GM18526 (cell line): Measurements from ENCODE around the gene CRYL1.

ENCODE experiments used
- POLR2A ChIP-seq: IDR thresholded peaks from 3 replicates; pipeline ENCODE4 v1.6.1; 2011; ENCODE audit not compliant: insufficient read length; ENCODE audit errors: extremely low read depth

Gene CRYL1

DNA sequence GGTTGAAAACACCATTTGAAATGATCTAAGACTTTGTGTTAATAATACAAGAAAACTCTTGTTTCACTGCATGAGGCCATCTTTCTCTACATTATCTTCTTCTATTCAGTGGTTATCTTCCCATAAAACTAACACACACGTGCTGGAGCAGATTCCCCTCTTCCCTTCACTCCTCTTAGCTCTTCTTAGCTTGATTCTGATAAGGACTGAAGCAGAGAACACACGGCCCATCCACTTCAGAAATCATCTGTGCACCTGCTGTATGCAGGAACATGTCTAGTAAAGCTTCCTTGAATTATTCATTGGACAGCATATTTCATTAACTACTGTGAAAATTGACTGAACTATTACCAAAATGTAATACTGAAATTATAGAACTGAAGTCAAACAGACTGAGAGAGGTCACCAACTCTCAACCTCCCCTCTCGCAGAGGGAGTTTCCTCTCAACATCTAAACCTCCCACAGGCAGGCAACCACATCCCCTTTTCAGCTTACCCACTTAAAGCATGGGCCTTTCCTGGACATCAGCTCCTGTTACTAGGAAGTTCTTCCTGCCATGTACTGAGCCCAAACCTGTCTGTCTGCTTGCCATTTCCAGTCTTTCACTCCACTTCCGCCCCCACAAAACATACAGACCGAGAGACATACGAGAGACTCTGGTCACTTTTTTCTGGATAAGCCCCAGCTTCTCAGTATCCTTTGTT lies 113.9 kb downstream of the CRYL1 start:
- TF ChIP-seq POLR2A: no peak

DNA sequence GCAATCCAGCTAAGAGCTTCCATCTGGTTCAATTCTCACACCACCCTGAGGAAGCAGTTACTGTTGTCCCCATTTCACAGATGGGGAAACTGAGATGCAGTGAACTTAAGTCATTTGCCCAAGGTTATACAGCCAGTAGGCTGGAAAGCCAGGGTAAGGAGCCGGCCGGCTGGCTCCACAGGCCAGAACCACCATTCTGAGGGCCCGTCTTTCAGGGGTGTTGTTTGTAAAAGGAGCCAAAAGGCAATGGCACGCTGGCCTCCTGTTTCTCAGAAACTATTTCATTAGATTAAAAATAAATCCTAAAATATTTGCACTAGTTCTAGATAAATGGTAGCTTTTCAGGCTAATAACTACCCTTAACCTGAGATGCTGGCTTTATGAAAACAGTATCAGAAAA lies 114.9 kb downstream of the CRYL1 start:
- TF ChIP-seq POLR2A: no peak

DNA sequence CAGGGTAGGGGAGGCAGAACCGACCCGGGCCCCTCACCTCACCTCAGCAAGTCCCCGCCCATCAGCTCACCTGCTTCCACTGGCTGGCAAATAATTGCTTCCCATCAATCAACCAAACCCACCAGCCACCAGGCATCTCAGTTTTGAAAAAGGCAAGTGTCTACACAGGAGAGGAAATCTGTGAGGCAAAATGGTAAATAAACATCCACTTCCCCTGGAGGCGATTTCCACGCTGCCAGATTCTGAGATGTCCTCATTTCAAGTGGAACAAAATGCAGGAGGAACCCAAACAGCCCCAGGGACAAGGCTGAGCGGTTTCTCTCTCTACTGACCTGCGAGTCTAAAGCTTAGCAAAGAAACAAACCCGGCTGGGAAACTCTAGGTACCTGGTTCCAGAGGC lies 117.5 kb downstream of the CRYL1 start:
- TF ChIP-seq POLR2A: no peak

DNA sequence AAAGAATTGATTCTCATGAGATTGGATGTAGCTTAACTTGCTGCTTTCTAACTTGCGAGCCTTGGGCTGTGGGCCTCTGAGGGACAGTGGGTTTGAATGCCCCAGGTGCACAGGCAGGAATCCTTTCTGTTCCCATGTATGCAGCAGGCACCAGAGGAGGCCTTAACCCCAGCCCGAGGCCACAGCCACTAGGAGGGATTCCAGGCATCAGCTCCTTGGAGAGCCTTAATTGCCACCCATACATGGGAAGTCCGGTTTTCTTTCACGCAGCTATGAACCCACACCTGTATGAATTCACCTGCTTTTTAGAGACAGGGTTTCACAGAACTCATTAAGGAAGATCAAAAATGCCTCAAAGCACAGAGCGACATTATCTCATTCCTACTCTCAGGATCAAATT lies 117.9 kb downstream of the CRYL1 start:
- TF ChIP-seq POLR2A: no peak

DNA sequence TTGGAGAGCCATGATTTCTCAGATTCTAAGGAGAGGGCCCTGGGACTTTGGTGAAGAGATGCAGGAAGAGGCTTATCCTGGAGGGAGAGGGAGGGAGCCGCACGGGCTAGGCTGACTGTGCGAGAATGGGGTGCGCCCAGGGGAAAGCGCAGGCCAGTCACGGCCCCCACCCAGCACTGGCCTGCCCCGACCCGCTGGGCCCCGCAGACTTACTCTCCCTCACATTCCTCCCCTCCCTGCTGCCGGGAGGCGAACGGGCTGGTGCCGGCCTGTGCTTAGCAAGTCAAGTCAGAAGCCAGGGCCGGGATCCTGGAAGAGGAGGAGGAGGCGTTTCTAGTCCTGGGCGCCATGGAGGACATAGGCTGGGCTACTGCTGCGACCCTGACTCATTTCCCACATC lies 120.0 kb downstream of the CRYL1 start:
- TF ChIP-seq POLR2A: no peak

DNA sequence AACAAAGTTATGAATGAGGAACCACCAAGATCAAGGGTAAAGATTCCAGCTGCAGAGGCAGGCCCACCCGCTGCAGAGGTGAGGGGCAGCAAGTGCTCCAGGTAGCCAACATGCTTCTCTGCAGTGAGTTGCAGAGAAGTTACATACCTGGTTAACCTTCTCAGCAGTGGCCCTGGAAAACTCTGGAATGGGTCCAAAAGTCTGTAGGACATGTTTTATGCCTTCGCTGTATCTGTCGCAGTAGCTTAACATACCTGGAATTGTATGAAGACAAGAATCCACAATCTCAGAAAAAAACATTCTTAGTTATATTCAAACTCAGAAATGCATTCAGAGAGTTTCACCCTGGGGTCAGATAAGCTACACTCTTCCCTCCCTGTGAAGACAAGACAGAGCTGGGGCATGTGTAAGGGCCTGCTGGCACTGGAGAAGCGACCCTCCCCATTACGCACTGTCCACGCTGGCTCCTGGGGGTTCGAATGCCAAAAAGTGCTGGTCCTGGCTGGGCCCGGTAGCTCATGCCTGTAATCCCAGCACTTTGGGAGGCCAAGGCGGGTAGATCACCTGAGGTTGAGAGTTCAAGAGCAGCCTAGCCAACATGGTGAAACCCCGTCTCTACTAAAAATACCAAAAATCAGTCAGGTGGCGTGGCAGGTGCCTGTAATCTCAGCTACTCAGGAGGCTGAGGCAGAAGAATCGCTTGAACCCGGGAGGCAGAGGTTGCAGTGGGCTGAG lies 121.0 kb downstream of the CRYL1 start:
- TF ChIP-seq POLR2A: no peak

DNA sequence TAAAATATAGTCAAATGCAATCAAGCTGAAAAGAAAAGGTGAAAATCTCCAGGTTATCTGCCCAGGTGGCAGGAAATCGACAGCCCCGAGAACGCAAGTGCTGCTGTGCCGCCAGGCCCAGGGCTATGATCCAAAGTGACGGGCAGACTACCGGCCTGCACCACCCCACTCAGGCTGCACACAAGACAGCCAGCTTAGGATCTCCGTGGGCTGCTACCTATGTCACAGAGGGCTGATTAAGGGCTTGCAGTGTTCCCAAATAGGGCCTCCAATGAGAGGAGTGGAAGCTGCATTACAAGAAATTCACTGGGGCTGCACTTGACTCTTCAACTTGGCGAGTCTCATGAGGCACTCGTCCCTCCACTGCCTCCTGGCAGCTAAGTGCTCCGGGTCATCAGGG lies 121.8 kb downstream of the CRYL1 start:
- no peak for TF ChIP-seq POLR2A

DNA sequence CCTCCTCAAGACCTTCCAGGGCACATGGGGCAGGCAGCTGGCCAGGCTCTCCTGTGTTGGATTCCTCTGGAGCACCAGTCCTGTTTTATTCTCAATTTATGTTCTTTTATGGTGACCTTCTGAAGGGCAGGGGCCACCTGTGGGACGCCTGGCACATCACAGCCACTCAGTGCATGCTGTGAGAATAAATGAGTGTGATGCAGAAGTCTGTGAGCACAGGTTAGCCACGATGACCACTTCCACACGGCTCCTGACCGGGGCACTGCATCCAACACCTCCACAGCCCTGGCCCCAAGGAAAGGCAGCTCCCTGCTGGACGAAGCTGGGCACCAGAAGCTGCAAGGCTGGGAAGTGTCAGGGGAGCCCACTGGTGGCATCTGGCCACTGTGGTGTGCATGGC lies 122.8 kb downstream of the CRYL1 start:
- no peak for TF ChIP-seq POLR2A

DNA sequence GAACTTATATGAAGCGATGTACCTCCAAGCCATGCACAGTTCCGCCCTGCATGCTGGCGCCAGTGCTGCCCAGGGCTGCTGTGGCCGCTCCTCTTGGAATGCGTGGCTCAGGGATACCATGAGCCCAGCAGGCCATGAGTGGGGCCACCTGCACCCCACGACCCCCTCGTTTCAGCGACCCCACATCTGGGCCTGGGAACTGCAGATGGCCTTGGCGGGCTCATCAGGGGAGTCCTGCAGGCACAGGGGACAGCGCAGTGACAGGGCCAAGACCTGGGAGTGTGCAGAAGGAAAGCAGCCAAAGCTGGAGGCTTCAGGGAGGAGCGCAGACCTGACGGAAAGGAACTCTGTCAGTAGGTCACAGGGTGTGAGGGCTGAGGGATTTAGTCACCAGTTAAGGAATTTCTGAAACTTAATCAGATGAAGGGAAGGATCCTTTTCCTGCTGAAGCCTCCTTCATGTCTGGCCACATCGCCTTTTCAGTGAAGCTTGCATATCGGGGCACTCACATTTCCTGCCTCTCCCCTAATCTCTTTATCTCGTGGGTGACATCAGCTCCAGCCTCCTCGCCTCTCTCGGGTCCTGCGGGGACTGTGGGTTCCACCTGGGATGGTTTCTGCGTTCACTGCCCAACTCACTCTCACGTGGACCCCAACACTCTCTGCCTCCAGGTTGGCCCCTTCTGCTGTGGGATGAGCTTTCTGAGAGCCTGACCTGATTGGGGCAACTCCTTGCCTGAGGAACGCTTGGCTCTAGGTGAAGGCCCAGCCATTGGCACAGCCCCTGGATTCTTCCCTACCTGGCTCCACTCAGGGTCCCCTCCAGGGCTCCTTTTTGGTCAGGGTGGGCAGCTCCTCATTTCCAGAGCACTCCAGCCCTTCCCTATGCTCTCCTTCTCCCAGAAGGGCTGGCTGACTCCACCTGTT lies 123.5 kb downstream of the CRYL1 start:
- no peak for TF ChIP-seq POLR2A

DNA sequence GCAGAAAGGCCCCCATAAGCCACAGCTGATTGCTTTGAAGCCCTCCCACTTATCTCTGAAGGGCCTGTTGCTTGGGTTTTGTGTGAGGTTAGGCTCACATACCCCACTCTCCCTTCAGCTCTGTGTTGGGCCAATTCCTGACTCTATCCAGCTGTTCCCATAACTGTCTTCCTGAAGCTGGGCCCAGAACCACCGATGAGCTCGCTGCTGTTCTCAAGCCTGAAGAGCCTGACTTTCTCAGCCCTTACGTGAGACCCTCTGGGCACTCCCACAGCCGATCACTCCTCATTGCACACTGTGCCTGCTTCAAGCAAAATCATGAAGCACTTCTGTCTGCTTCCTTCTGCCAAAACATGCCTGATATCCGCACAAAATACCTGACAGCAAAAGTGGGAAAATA lies 124.1 kb downstream of the CRYL1 start:
- TF ChIP-seq POLR2A: no peak

DNA sequence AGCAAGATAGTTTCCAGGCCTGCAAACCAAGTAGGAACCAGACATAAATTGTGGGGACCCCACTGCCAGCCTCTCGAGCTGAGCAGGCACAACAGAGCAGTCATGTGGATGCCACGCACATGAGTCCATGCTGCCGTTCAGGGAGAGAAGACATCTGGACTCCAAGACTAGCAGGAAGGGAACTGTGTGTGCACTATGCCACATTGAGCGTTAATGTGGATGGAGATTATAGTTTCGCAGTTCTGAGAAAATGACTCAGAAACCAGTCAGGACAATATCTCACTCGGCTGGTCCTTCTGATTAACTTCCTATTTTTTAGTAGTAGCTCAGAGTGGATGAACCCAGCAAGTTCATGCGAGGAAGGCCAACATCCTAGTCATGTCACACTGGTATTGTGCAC lies 124.9 kb downstream of the CRYL1 start:
- no peak for TF ChIP-seq POLR2A

DNA sequence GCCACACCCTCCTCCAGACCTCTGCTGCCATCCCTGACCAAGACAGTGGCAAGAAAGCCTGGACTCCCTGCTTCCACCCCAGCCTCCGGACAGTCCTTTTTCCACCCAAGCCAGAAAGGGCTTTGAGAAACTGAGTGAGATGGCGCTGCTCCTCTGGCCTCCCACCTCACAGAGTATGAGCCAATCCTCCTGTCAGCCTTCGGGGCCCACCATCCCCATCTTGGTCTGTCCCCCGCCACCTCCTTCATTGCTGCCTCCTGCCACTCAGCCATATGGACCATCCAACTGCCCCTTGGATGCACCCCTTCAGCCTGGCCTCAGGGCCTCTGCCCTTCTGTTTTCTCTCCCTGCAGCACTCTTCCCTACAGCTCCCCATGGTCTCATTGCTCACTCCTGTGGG lies 125.7 kb downstream of the CRYL1 start:
- no peak for TF ChIP-seq POLR2A

DNA sequence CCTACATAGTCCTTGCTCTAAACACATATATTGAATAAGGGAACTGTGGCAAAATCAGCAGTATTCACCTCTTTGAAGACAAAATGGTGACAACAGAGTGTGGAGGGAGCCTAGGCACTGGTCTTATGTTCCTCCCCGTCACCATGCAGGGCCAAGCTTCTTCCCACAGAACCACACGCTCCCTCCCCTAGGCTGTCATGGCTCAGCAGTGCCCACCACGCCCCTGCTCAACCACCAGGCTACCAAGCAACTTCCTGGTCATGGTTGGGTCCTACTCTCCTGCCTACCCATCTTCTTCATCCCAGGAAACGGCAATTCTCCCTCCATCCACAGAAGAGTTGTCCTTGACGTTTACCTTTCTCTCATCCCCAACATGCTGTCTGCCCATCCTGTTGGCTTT lies 126.1 kb downstream of the CRYL1 start:
- no peak for TF ChIP-seq POLR2A

DNA sequence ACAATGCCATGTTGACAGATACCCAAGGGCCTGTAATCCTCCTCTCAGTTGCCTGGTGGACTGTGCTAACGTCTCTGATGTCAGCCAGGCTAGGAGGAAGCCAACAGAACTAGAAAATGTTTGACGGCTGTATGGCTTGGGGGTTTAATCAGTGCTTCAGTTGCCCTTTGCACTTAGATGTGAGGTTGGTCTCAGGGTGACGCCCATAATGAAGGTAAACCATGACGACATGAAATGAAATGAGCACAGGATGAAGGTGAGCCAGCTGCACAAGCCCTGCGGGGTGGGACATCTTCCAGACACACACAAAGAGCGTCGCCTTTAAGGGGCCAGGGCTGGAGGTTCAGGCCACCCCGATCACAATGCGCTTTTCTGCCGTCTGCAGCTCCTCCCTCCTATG lies 127.2 kb downstream of the CRYL1 start:
- TF ChIP-seq POLR2A: no peak

DNA sequence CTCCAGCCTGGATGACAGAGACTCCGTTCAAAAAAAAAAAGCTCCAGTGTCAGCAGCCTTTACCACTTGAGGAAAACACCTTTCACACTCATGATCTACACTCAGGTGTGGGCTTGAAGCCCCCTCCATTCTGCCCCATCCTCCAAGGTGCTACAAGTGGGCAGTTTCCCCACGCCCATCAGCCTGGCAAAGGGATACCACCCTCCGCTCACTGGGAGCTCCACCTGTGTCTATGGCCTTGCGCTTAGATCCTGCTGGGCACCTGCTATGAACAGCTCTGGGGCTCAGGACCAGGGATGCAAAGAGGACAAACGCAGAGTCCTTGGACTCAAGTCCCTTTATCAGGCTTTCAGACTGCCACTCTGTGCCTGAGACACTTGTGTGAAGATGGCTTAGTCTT lies 127.8 kb downstream of the CRYL1 start:
- TF ChIP-seq POLR2A: no peak
